H1 (cell line): Measurements from ENCODE around the gene FBXW8.

Experiments used
- CEBPB ChIP-seq: IDR thresholded peaks from 2 replicates; pipeline ENCODE4 v1.6.1; 2012; ENCODE audit warnings: low read depth, low read length
- JUND ChIP-seq: IDR thresholded peaks from 2 replicates; pipeline ENCODE4 v1.6.1; 2011; ENCODE audit warnings: mild to moderate bottlenecking, improper control_type of control experiment, low read length
- POLR2A ChIP-seq, 2 experiments: IDR thresholded peaks; 1 replicate in 1 of 2; 2 replicates in 1 of 2; pipeline ENCODE4 v1.6.1; 2011; ENCODE audit warnings: low read depth in 2 of 2, low read length in 2 of 2, mild to moderate bottlenecking in 2 of 2; ENCODE audit errors: control extremely low read depth in 1 of 2
- POLR2AphosphoS5 ChIP-seq: IDR thresholded peaks from 2 replicates; pipeline ENCODE4 v1.6.1; 2011; ENCODE audit warnings: low read depth, low read length
- TBP ChIP-seq: IDR thresholded peaks from 2 replicates; pipeline ENCODE4 v1.6.1; 2011; ENCODE audit warnings: low read depth, low read length, improper control_type of control experiment
- TF ChIP-seq, protein P1 (sequence below), 3 experiments: IDR thresholded peaks; 1 replicate in 2 of 3; 2 replicates in 1 of 3; pipeline versions ENCODE4 v1.5.1 to v1.6.1; 2011; ENCODE audit warnings: low read length in 3 of 3, mild to moderate bottlenecking in 3 of 3, inconsistent platforms in 2 of 3, low read depth in 1 of 3, moderate library complexity in 1 of 3; ENCODE audit not compliant: insufficient read depth in 1 of 3; ENCODE audit errors: control extremely low read depth in 1 of 3

DNA sequence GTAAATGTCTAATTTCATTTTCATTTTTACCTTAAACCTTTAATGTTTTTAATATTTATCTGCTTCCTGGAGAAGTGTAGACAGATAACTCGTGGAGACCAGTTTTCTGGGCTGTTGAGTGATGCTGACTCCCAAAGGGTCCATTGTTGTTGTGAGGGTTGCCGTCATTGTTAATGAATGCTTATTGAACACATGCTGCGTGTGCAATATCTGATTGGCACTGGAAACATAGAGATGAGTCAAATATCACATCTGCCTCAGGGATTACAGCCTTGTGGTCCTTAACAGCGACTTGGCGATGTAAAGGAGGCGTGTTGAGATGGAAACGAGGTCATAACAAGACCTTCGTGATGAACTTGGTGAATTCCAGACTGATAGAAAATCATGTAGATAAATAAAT is 85.9 kb downstream of the FBXW8 start:
- TF ChIP-seq TBP: no peak
- TF ChIP-seq CEBPB: no peak
- TF ChIP-seq POLR2A (IDR thresholded peaks at IDR 0.05; ENCODE audit: control extremely low read depth in 1 of 2, low read depth in 2 of 2, low read length in 2 of 2): no peak
- no peak for TF ChIP-seq JUND
- TF ChIP-seq, protein P1, sequence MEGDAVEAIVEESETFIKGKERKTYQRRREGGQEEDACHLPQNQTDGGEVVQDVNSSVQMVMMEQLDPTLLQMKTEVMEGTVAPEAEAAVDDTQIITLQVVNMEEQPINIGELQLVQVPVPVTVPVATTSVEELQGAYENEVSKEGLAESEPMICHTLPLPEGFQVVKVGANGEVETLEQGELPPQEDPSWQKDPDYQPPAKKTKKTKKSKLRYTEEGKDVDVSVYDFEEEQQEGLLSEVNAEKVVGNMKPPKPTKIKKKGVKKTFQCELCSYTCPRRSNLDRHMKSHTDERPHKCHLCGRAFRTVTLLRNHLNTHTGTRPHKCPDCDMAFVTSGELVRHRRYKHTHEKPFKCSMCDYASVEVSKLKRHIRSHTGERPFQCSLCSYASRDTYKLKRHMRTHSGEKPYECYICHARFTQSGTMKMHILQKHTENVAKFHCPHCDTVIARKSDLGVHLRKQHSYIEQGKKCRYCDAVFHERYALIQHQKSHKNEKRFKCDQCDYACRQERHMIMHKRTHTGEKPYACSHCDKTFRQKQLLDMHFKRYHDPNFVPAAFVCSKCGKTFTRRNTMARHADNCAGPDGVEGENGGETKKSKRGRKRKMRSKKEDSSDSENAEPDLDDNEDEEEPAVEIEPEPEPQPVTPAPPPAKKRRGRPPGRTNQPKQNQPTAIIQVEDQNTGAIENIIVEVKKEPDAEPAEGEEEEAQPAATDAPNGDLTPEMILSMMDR (IDR thresholded peaks at IDR 0.05; ENCODE audit: control extremely low read depth in 1 of 3, insufficient read depth in 1 of 3, low read depth in 1 of 3, low read length in 3 of 3): no peak
- no peak for TF ChIP-seq POLR2AphosphoS5
